ENCODE results near the gene MAGI2.

Gene MAGI2

GRCh38 chr7:79008786-79009185 lies 444.7 kb downstream of the MAGI2 start:
- no peaks in the 10 kb centered on the region for H3K79me2 ChIP-seq (ENCODE audit: control insufficient read depth, low read length)
- TF ChIP-seq CTCF (IDR thresholded peaks at IDR 0.05; ENCODE audit: low read depth, low read length, poor library complexity, severe bottlenecking) (no peak), EZH2phosphoT487 (IDR thresholded peaks at IDR 0.05; ENCODE audit: borderline replicate concordance, low read length) (no peak)
- no peak overlapping the region for H3K4me3 ChIP-seq (ENCODE audit: low read length)
- no peaks in the 10 kb centered on the region for H3K9me2 ChIP-seq (replicated peaks; ENCODE audit: control insufficient read depth, low read length)
- no peaks in the 10 kb centered on the region for H3K4me1 ChIP-seq (ENCODE audit: control insufficient read depth, low read length)
- H3K27ac ChIP-seq (ENCODE audit: low read depth, low read length) = no peak overlapping the region
- H3F3A ChIP-seq (ENCODE audit: control insufficient read depth, insufficient read depth) = no peaks in the 10 kb centered on the region
- H3K9me3 ChIP-seq (ENCODE audit: control insufficient read depth, insufficient read depth, low read length) = no peaks in the 10 kb centered on the region
- H3K4me2 ChIP-seq (ENCODE audit: low read length) = no peak overlapping the region
- H4K20me1 ChIP-seq (ENCODE audit: control insufficient read depth, insufficient read depth, low read depth, low read length) = no peaks in the 10 kb centered on the region
- no peaks in the 10 kb centered on the region for H3K27me3 ChIP-seq (ENCODE audit: control insufficient read depth, low read length)
- no peaks in the 10 kb centered on the region for H3K36me3 ChIP-seq (ENCODE audit: control insufficient read depth, low read length)

- H3K79me2 ChIP-seq (ENCODE audit: control insufficient read depth, low read length) = no peaks in the 10 kb centered on the region
- no peak for TF ChIP-seq CTCF (IDR thresholded peaks at IDR 0.05; ENCODE audit: low read depth, low read length, poor library complexity, severe bottlenecking)
- no peak for TF ChIP-seq EZH2phosphoT487 (IDR thresholded peaks at IDR 0.05; ENCODE audit: borderline replicate concordance, low read length)
- H4K20me1 ChIP-seq (ENCODE audit: control insufficient read depth, insufficient read depth, low read depth, low read length) = no peaks in the 10 kb centered on the region
- no peaks in the 10 kb centered on the region for H3F3A ChIP-seq (ENCODE audit: control insufficient read depth, insufficient read depth)
- no peaks in the 10 kb centered on the region for H3K36me3 ChIP-seq (ENCODE audit: control insufficient read depth, low read length)
- H3K9me3 ChIP-seq (ENCODE audit: control insufficient read depth, insufficient read depth, low read length) = no peaks in the 10 kb centered on the region
- H3K4me2 ChIP-seq (ENCODE audit: low read length) = no peak overlapping the region
- no peak overlapping the region for H3K4me3 ChIP-seq (ENCODE audit: low read length)
- no peaks in the 10 kb centered on the region for H3K9me2 ChIP-seq (replicated peaks; ENCODE audit: control insufficient read depth, low read length)
- no peaks in the 10 kb centered on the region for H3K27me3 ChIP-seq (ENCODE audit: control insufficient read depth, low read length)
- no peaks in the 10 kb centered on the region for H3K4me1 ChIP-seq (ENCODE audit: control insufficient read depth, low read length)
- H3K27ac ChIP-seq (ENCODE audit: low read depth, low read length) = no peak overlapping the region
Observed at GRCh38 chr7:78996013-78996412, 457.5 kb downstream of the MAGI2 start.

GRCh38 chr7:78993341-78993740 lies 460.1 kb downstream of the MAGI2 start:
- Histone ChIP-seq H3K27ac (ENCODE audit: low read depth, low read length) (no peak overlapping the region), H3K4me1 (ENCODE audit: control insufficient read depth, low read length) (no peaks in the 10 kb centered on the region), H3K79me2 (ENCODE audit: control insufficient read depth, low read length) (no peaks in the 10 kb centered on the region), H3K9me3 (ENCODE audit: control insufficient read depth, insufficient read depth, low read length) (no peaks in the 10 kb centered on the region), H3K27me3 (ENCODE audit: control insufficient read depth, low read length) (no peaks in the 10 kb centered on the region), H4K20me1 (ENCODE audit: control insufficient read depth, insufficient read depth, low read depth, low read length) (no peaks in the 10 kb centered on the region), H3K9me2 (replicated peaks; ENCODE audit: control insufficient read depth, low read length) (no peaks in the 10 kb centered on the region), H3F3A (ENCODE audit: control insufficient read depth, insufficient read depth) (no peaks in the 10 kb centered on the region), H3K36me3 (ENCODE audit: control insufficient read depth, low read length) (no peaks in the 10 kb centered on the region), H3K4me3 (ENCODE audit: low read length) (no peak overlapping the region), H3K4me2 (ENCODE audit: low read length) (no peak overlapping the region)
- TF ChIP-seq EZH2phosphoT487 (IDR thresholded peaks at IDR 0.05; ENCODE audit: borderline replicate concordance, low read length) (no peak), CTCF (IDR thresholded peaks at IDR 0.05; ENCODE audit: low read depth, low read length, poor library complexity, severe bottlenecking) (no peak)

GRCh38 chr7:78985509-78985908 lies 468.0 kb downstream of the MAGI2 start:
- no peaks in the 10 kb centered on the region for H4K20me1 ChIP-seq (ENCODE audit: control insufficient read depth, insufficient read depth, low read depth, low read length)
- no peak for TF ChIP-seq EZH2phosphoT487 (IDR thresholded peaks at IDR 0.05; ENCODE audit: borderline replicate concordance, low read length)
- TF ChIP-seq CTCF (IDR thresholded peaks at IDR 0.05; ENCODE audit: low read depth, low read length, poor library complexity, severe bottlenecking) = no peak
- H3K4me3 ChIP-seq (ENCODE audit: low read length) = no peak overlapping the region
- H3K4me2 ChIP-seq (ENCODE audit: low read length) = no peak overlapping the region
- H3K9me3 ChIP-seq (ENCODE audit: control insufficient read depth, insufficient read depth, low read length) = no peaks in the 10 kb centered on the region
- no peaks in the 10 kb centered on the region for H3K9me2 ChIP-seq (replicated peaks; ENCODE audit: control insufficient read depth, low read length)
- H3K4me1 ChIP-seq (ENCODE audit: control insufficient read depth, low read length) = no peaks in the 10 kb centered on the region
- no peak overlapping the region for H3K27ac ChIP-seq (ENCODE audit: low read depth, low read length)
- no peaks in the 10 kb centered on the region for H3K36me3 ChIP-seq (ENCODE audit: control insufficient read depth, low read length)
- H3K79me2 ChIP-seq (ENCODE audit: control insufficient read depth, low read length) = no peaks in the 10 kb centered on the region
- no peaks in the 10 kb centered on the region for H3F3A ChIP-seq (ENCODE audit: control insufficient read depth, insufficient read depth)
- no peaks in the 10 kb centered on the region for H3K27me3 ChIP-seq (ENCODE audit: control insufficient read depth, low read length)
